Measurements from ENCODE around the gene ARHGEF17.
A peak's percentile ranks its signal among the peaks of the same experiment; 100 is the strongest.

Gene ARHGEF17

DNA sequence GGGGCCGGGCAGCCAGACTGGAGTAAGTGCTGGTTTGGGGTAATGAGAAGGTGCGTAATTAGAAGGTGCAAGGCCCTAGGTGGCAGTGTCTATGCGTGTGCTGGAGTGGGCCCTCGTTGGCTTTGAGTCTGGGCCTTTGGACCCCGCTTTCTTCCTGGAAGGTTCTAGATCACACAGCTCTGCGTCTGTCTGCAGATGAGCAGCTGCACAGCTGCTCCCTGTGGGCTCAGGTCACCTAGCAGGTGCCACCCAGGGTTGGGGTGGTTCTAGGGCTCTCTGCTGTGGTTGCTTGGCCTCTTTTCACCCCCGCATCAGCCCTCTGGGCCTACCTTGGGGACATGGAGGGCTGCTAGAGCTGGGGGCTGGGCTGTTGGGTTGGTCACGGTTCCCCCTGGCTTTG is 78.5 kb downstream of the ARHGEF17 start:
- H3K79me2 ChIP-seq (ENCODE audit: control insufficient read depth, low read length), result peaks cover 86% of the 10 kb centered on the region
- H3K4me2 ChIP-seq (ENCODE audit: low read length), result peak overlapping the region; percentile 88
- TF ChIP-seq CTCF (IDR thresholded peaks at IDR 0.05; ENCODE audit: low read depth, low read length, poor library complexity, severe bottlenecking) (peak; percentile 22), EZH2phosphoT487 (IDR thresholded peaks at IDR 0.05; ENCODE audit: borderline replicate concordance, low read length) (no peak)
- H3K27ac ChIP-seq (ENCODE audit: low read depth, low read length), result peak overlapping the region; percentile 92
- peaks cover 75% of the 10 kb centered on the region for H3K36me3 ChIP-seq (ENCODE audit: control insufficient read depth, low read length)
- H3K4me3 ChIP-seq (ENCODE audit: low read length), result peak overlapping the region; percentile 80
- peaks cover 9% of the 10 kb centered on the region; the same call in 1 of the 2 replicates for H4K20me1 ChIP-seq (ENCODE audit: control insufficient read depth, insufficient read depth, low read depth, low read length)
- no peaks in the 10 kb centered on the region for H3K9me2 ChIP-seq (replicated peaks; ENCODE audit: control insufficient read depth, low read length)
- peaks cover 73% of the 10 kb centered on the region for H3K4me1 ChIP-seq (ENCODE audit: control insufficient read depth, low read length)
- H3K27me3 ChIP-seq (ENCODE audit: control insufficient read depth, low read length), result no peaks in the 10 kb centered on the region
- peaks cover 28% of the 10 kb centered on the region for H3F3A ChIP-seq (ENCODE audit: control insufficient read depth, insufficient read depth)
- no peaks in the 10 kb centered on the region for H3K9me3 ChIP-seq (ENCODE audit: control insufficient read depth, insufficient read depth, low read length)

DNA sequence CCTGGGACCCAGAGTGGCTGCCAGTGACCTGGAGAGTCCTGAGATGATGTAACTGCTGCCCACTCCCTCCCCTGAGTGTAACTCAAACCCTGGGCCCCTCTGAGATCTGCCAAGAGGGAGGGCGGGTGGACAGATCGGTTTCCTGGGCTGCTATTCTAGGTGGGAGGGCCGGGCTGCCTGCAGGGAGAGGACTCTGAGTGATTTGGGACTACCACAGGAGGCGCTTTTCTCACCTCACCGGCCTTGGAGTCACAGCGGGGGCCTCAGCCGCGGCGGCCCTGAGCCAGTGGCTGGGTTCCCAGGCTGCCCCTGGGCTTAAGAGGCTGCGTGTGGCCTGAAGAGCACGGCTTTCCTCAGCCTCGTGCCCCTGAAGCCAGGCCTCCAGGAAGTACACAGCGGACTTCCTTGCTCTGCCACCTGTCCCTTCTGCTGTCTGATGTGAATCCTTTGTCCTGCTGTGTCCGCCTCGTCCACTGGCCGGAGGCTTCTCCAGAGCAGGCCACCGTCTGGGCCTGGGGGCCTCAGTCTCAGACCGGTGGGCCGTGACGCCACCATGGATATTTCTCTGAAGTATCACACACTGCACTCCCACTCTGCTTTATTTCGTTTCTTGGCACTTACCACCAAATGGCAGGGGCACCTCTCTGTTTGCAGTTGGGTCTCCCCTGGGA is 79.7 kb downstream of the ARHGEF17 start:
- Histone ChIP-seq H3K79me2 (ENCODE audit: control insufficient read depth, low read length) (peaks cover 74% of the 10 kb centered on the region), H3K4me3 (ENCODE audit: low read length) (peak overlapping the region; percentile 80), H3K4me1 (ENCODE audit: control insufficient read depth, low read length) (peaks cover 62% of the 10 kb centered on the region)

DNA sequence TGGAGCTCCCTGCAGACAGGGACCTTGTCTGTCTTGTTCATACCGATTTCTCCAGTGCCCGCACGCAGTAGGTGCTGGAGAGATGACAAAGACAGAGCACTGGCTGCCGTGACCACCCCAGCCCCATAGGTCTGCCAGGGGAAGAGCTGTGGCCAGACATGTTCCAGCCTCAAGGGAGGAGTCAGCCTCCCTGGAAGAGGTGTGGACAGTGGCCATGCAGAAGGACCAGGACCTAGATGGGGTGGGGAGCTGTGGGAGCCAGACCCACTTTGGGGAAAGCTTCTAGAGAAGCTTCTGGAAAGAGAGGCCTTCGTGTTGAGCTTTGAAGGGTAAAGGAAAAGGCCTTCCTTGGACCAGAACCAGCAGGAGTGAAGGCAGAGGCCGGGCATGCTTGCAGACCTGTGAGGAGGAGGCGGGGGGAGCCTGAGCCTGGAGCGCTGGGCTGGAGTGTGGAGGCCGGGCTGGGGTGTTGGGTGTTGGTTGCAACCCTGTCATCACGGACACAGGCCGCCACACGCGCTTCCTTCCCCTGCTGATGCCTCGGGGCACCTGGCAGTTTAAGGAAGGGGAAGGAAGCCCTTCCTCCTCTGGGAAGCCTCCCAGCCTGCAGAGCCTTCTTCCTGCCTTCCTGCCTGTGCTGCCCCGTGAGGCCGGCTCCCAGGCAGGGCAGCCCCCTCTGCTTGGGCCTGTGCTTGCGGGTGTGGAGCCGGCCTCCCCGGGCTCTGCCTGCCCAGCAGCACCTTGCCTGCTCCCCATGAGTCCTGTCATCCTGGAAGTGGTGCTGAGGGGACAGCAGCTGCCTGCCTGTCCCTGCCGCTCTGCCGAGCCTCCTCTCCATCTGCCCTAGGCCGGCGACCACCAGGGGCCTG is 80.4 kb downstream of the ARHGEF17 start:
- Histone ChIP-seq H3K9me2 (replicated peaks; ENCODE audit: control insufficient read depth, low read length) (no peaks in the 10 kb centered on the region), H3F3A (ENCODE audit: control insufficient read depth, insufficient read depth) (peaks cover 18% of the 10 kb centered on the region), H3K4me2 (ENCODE audit: low read length) (peak overlapping the region; percentile 88), H4K20me1 (ENCODE audit: control insufficient read depth, insufficient read depth, low read depth, low read length) (peaks cover 9% of the 10 kb centered on the region; the same call in 1 of the 2 replicates), H3K4me3 (ENCODE audit: low read length) (no peak overlapping the region), H3K36me3 (ENCODE audit: control insufficient read depth, low read length) (peaks cover 84% of the 10 kb centered on the region), H3K27ac (ENCODE audit: low read depth, low read length) (peak overlapping the region; percentile 92), H3K79me2 (ENCODE audit: control insufficient read depth, low read length) (peaks cover 67% of the 10 kb centered on the region), H3K4me1 (ENCODE audit: control insufficient read depth, low read length) (peaks cover 54% of the 10 kb centered on the region), H3K9me3 (ENCODE audit: control insufficient read depth, insufficient read depth, low read length) (no peaks in the 10 kb centered on the region), H3K27me3 (ENCODE audit: control insufficient read depth, low read length) (no peaks in the 10 kb centered on the region)
- no peak for TF ChIP-seq CTCF (IDR thresholded peaks at IDR 0.05; ENCODE audit: low read depth, low read length, poor library complexity, severe bottlenecking)
- TF ChIP-seq EZH2phosphoT487 (IDR thresholded peaks at IDR 0.05; ENCODE audit: borderline replicate concordance, low read length), result no peak

More for the DNA sequence above, 79.7 kb downstream of the ARHGEF17 start:
- Histone ChIP-seq H4K20me1 (ENCODE audit: control insufficient read depth, insufficient read depth, low read depth, low read length) (peaks cover 9% of the 10 kb centered on the region; the same call in 1 of the 2 replicates), H3K4me2 (ENCODE audit: low read length) (peak overlapping the region; percentile 88), H3K27ac (ENCODE audit: low read depth, low read length) (peak overlapping the region; percentile 92), H3K36me3 (ENCODE audit: control insufficient read depth, low read length) (peaks cover 79% of the 10 kb centered on the region), H3F3A (ENCODE audit: control insufficient read depth, insufficient read depth) (peaks cover 26% of the 10 kb centered on the region), H3K9me3 (ENCODE audit: control insufficient read depth, insufficient read depth, low read length) (no peaks in the 10 kb centered on the region), H3K27me3 (ENCODE audit: control insufficient read depth, low read length) (no peaks in the 10 kb centered on the region), H3K9me2 (replicated peaks; ENCODE audit: control insufficient read depth, low read length) (no peaks in the 10 kb centered on the region)
- TF ChIP-seq EZH2phosphoT487 (IDR thresholded peaks at IDR 0.05; ENCODE audit: borderline replicate concordance, low read length), result no peak
- TF ChIP-seq CTCF (IDR thresholded peaks at IDR 0.05; ENCODE audit: low read depth, low read length, poor library complexity, severe bottlenecking), result peak; percentile 15
